GM12878 (cell line): Measurements from ENCODE around the gene PNPLA3.
"Not testable (repeated sequence)": the region's sequence is repeated elsewhere in the genome, so short reads cannot be mapped to it uniquely, and the experiment has no call there.

Source experiments
- CTCF ChIP-seq, 3 experiments: IDR thresholded peaks in 2 of 3; conservative IDR thresholded peaks in 1 of 3; 2 replicates each; pipeline ENCODE4 v1.5.1; 2011; ENCODE audit warnings: low read depth in 3 of 3, low read length in 3 of 3, mild to moderate bottlenecking in 3 of 3, control low read depth in 2 of 3, moderate library complexity in 2 of 3, inconsistent platforms in 1 of 3, mixed read lengths in 1 of 3; ENCODE audit not compliant: control insufficient read depth in 2 of 3, insufficient read depth in 1 of 3; ENCODE audit errors: extremely low read depth in 1 of 3
- EP300 ChIP-seq, 2 experiments: fragments of 150-350 bp in 1 of 2; IDR thresholded peaks; 2 replicates each; pipeline ENCODE4 v1.6.1; 2011 to 2012; ENCODE audit warnings: low read depth in 2 of 2, low read length in 2 of 2, borderline replicate concordance in 1 of 2, improper control_type of control experiment in 1 of 2, inconsistent platforms in 1 of 2; ENCODE audit not compliant: control insufficient read depth in 1 of 2
- MEF2B ChIP-seq: fragments of 450-650 bp; IDR thresholded peaks from 2 replicates; pipeline ENCODE4 v1.6.1; 2018; ENCODE audit warnings: mild to moderate bottlenecking, moderate library complexity; ENCODE audit not compliant: partially characterized antibody, poor library complexity, severe bottlenecking
- TAF1 ChIP-seq: IDR thresholded peaks from 2 replicates; pipeline ENCODE4 v1.6.1; 2011; ENCODE audit warnings: mild to moderate bottlenecking, low read depth, low read length, borderline replicate concordance

- TF ChIP-seq CTCF (IDR thresholded peaks at IDR 0.05 in 2 of 3, conservative IDR thresholded peaks at IDR 0.05 in 1 of 3; ENCODE audit: control insufficient read depth in 2 of 3, extremely low read depth in 1 of 3, insufficient read depth in 1 of 3, low read depth in 3 of 3, low read length in 3 of 3); TAF1; EP300 (IDR thresholded peaks at IDR 0.05; ENCODE audit: borderline replicate concordance in 1 of 2, control insufficient read depth in 1 of 2, low read depth in 2 of 2, low read length in 2 of 2); MEF2B: not testable (repeated sequence)
These were observed 20.6 kb upstream of the PNPLA3 start for GRCh38 chr22:43903033-43903432.
